ENCODE results near the gene PDE4B.
"Not testable (repeated sequence)": the region's sequence is repeated elsewhere in the genome, so short reads cannot be mapped to it uniquely, and the experiment has no call there.

The PDE4B gene

DNA sequence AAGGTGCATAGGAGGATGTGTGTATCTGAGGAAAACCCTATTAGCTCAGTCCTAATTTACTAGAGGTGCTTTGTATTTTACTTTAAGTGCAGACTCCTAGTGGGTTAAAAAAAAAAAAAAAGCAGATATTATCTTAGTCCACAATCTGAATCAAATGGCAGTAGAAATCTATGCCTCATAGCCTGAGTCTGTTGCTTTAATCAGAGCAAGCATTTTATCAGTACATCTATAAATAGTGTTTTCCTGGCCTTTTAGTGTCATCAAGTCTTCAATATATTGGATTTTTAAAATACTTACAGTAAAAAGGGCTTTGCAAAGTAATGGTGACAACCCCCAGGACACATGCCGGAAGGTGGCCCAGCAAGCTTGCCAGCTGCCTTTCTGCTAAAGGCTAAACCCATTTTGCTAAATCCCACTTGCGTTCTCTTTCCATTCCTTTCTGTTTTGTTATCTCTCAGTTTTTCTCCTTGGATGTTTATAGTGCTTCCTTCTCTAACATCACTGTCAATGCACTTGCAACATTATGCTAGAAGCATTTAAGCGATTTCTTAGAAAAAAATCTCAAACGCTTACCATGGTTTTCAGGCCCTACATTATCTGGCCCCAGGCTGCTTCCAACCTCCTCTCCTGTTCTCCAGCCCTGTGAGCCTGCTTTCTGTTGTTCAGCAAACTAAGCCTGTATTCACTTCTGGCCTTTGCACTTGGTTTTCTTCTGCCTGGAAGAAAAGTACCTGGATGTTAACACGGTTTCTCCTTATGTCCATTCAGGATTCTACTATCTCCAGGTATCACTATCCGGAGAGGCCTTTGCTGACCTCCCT is 206.3 kb downstream of the PDE4B start:
- peaks cover 9% of the 10 kb centered on the region for H3K4me1 ChIP-seq (ENCODE audit: insufficient read depth, low read length)
- no peaks in the 10 kb centered on the region for H3K36me3 ChIP-seq (ENCODE audit: insufficient read depth, low read length)
- no peak overlapping the region for H3K4me3 ChIP-seq (ENCODE audit: low read length)
- no peaks in the 10 kb centered on the region for H3K9me3 ChIP-seq (ENCODE audit: low read length)
- H3K27me3 ChIP-seq (ENCODE audit: insufficient read depth, low read length) = no peaks in the 10 kb centered on the region
- H2AFZ ChIP-seq (ENCODE audit: low read depth, low read length) = no peak overlapping the region

DNA sequence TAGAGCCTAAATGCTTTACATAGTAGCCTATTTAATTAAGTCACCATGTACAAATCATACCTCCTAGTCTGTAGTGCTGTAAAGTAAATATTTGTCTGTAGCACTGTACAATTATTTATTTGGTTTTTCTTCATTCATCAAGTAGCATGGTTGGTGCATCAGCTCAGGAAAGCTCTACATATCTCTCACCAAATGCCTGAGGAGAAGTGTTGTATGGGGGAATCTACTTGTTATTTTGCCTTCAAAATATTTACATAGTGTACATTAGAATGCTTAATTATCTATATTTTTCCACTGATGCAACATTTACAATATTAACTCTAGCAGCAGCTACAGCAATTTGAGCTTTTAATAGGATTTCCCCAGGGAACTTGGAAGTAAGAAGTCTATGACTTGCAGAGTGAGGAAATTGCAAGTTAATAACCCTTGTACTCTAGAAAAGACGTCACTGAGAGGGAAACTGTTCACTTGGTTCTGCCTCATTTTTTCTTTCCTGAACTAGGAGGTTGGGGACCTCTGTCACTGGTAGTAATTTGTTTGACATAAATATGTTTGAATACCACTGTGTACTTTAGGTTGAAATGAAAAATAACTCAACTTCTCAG is 207.4 kb downstream of the PDE4B start:
- no peaks in the 10 kb centered on the region for H3K36me3 ChIP-seq (ENCODE audit: insufficient read depth, low read length)
- H3K27me3 ChIP-seq (ENCODE audit: insufficient read depth, low read length) = no peaks in the 10 kb centered on the region
- peaks cover 5% of the 10 kb centered on the region for H3K4me1 ChIP-seq (ENCODE audit: insufficient read depth, low read length)
- H3K9me3 ChIP-seq (ENCODE audit: low read length) = no peaks in the 10 kb centered on the region
- H2AFZ ChIP-seq (ENCODE audit: low read depth, low read length) = no peak overlapping the region
- H3K4me3 ChIP-seq (ENCODE audit: low read length) = no peak overlapping the region

DNA sequence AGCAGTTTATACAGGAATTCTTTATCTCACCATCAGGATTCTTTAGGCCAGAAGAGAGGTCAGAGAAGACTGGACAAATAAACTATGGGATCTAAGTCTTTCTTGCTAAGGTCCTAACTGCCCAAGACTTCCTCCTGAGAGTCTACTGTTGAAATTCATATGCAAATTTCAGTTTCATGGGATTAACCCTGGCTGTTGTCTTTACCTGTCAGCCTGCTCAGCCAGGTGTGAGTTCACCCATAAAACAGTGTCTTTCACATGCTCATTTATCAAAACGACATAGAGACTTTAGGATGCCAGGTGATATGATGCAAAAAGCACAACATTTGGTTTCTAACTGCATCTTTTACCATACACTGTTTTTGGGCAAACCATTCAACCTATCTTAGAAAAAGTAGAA is 211.0 kb downstream of the PDE4B start:
- H2AFZ ChIP-seq (ENCODE audit: low read depth, low read length) = no peak overlapping the region
- no peak overlapping the region for H3K4me3 ChIP-seq (ENCODE audit: low read length)
- no peaks in the 10 kb centered on the region for H3K4me1 ChIP-seq (ENCODE audit: insufficient read depth, low read length)
- H3K9me3 ChIP-seq (ENCODE audit: low read length) = no peaks in the 10 kb centered on the region
- H3K27me3 ChIP-seq (ENCODE audit: insufficient read depth, low read length) = no peaks in the 10 kb centered on the region
- no peaks in the 10 kb centered on the region for H3K36me3 ChIP-seq (ENCODE audit: insufficient read depth, low read length)

DNA sequence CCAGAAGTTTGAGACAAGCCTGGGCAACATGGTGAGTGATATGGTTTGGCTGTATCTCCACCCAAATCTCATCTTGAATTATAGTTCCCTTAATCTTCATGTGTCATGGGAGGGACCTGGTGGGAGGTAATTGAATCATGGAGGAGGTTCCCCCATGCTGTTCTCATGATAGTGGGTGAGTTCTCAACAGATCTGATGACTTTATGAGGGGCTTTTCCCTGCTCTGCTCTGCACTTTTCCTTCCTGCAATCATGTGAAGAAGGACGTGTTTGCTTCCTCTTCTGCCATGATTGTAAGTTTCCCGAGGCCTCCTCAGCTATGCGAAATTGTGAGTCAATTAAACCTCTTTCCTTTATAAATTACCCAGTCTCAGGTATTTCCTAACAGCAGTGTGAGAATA is 213.8 kb downstream of the PDE4B start:
- not testable (repeated sequence) for H3K9me3 ChIP-seq (ENCODE audit: low read length); H3K27me3 ChIP-seq (ENCODE audit: insufficient read depth, low read length); H3K36me3 ChIP-seq (ENCODE audit: insufficient read depth, low read length); H2AFZ ChIP-seq (ENCODE audit: low read depth, low read length); H3K4me3 ChIP-seq (ENCODE audit: low read length); H3K4me1 ChIP-seq (ENCODE audit: insufficient read depth, low read length)

DNA sequence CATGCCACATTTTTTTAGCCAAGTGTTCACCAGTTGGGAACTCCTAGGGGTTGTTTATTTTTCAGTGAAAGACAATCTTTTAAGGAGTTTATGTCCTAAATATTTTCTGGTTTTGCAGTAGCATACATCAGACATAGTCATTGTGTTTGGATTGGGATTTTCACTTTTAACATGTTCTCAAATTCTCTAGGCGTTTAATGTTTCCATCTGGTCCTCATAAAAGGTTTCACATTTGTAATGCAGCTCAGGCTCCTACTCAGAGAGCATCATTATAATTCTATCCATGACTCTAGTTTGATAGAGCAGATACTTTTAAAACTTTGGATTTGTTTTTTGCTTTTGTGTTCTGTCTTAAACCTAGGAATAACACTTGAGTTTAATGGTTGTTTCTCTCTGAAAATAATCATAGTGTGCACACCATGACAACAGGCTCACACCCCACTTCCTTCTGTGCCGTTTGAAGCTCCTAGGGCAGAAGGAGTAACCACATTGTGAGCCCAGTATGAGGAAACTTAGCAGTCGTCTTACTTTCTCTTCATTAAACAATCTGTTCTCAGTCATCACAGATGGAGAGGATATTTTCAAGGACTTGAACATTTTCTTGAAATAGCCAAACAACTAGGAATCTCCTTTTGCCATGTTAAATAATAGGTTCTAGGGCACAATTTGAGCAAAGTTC is 219.6 kb downstream of the PDE4B start:
- H2AFZ ChIP-seq (ENCODE audit: low read depth, low read length) = no peak overlapping the region
- H3K36me3 ChIP-seq (ENCODE audit: insufficient read depth, low read length) = no peaks in the 10 kb centered on the region
- peaks cover 11% of the 10 kb centered on the region for H3K4me1 ChIP-seq (ENCODE audit: insufficient read depth, low read length)
- H3K9me3 ChIP-seq (ENCODE audit: low read length) = no peaks in the 10 kb centered on the region
- H3K4me3 ChIP-seq (ENCODE audit: low read length) = no peak overlapping the region
- H3K27me3 ChIP-seq (ENCODE audit: insufficient read depth, low read length) = no peaks in the 10 kb centered on the region

DNA sequence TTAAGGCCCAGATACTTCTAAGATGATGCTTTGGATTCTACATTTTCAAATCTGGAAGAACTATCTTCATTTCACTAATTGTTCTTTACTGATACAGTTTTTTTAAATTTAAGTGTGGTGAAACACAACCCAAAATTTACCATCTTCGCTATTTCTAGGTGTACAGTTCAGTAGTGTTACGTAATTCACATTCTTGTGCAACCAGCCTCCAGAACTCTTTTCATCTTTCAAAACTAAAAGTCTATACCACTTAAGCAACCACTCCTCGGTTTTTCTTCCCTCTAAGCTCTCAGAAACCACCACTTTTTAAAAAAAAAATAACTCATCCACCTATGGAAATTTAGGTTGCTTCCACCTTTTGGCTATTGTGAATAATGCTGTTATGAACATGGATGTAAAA is 220.7 kb downstream of the PDE4B start:
- Histone ChIP-seq H3K9me3 (ENCODE audit: low read length) (no peaks in the 10 kb centered on the region), H3K4me1 (ENCODE audit: insufficient read depth, low read length) (peaks cover 11% of the 10 kb centered on the region), H3K27me3 (ENCODE audit: insufficient read depth, low read length) (no peaks in the 10 kb centered on the region), H3K4me3 (ENCODE audit: low read length) (no peak overlapping the region), H3K36me3 (ENCODE audit: insufficient read depth, low read length) (no peaks in the 10 kb centered on the region), H2AFZ (ENCODE audit: low read depth, low read length) (no peak overlapping the region)

DNA sequence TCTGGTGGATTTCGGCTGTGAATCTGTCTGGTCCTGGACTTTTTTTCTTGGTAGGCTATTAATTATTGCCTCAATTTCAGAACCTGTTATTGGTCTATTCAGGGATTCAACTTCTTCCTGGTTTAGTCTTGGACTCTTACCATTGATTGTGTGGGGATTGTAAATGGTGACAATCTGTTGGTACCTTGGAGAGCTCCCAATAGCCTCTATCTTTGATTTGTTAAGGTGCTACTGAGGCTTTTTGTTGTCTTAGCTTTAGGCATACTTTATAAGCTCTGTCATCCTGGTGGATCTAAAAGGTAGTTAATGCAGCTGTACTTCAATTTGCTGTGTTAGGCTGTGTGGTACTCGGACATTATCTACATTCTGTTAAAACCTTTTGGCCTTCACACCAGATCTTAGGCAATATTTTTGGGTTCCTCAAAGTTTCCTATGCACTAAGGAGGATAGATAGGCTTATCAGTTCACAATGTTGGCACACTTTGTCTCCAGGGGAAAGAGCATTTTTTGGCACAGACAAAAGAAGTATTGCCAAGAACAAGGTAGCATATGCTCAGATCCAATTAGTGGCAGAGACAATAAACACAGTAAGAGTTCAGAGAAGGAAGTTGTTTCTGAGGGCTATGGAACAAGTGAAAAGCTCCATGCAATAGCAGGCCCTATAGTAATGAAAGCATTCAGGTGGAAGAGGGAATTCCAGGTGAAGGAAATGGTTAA is 230.4 kb downstream of the PDE4B start:
- H3K4me3 ChIP-seq (ENCODE audit: low read length) = no peak overlapping the region
- no peaks in the 10 kb centered on the region for H3K36me3 ChIP-seq (ENCODE audit: insufficient read depth, low read length)
- no peaks in the 10 kb centered on the region for H3K27me3 ChIP-seq (ENCODE audit: insufficient read depth, low read length)
- no peak overlapping the region for H2AFZ ChIP-seq (ENCODE audit: low read depth, low read length)
- no peaks in the 10 kb centered on the region for H3K9me3 ChIP-seq (ENCODE audit: low read length)
- H3K4me1 ChIP-seq (ENCODE audit: insufficient read depth, low read length) = no peaks in the 10 kb centered on the region

DNA sequence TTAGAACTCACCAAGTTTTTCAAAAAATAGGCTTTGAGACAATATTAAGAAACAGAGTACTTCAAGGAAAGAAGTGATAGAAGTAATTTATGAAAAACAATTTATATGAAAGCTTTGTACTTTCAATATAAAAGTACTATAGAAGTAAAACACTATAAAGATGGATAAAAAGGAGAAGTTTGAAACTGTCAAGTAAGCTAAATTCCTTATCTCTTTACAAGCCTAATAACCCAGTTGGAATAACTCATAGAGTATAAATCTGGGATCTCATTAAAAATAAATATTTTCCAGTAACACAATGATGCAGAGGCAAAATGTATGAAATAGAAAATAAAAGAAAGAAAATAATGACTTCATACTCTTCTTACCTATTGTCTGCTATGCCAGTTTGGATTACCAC is 232.5 kb downstream of the PDE4B start:
- Histone ChIP-seq H2AFZ (ENCODE audit: low read depth, low read length) (no peak overlapping the region), H3K27me3 (ENCODE audit: insufficient read depth, low read length) (no peaks in the 10 kb centered on the region), H3K36me3 (ENCODE audit: insufficient read depth, low read length) (no peaks in the 10 kb centered on the region), H3K4me1 (ENCODE audit: insufficient read depth, low read length) (no peaks in the 10 kb centered on the region), H3K4me3 (ENCODE audit: low read length) (no peak overlapping the region), H3K9me3 (ENCODE audit: low read length) (no peaks in the 10 kb centered on the region)

DNA sequence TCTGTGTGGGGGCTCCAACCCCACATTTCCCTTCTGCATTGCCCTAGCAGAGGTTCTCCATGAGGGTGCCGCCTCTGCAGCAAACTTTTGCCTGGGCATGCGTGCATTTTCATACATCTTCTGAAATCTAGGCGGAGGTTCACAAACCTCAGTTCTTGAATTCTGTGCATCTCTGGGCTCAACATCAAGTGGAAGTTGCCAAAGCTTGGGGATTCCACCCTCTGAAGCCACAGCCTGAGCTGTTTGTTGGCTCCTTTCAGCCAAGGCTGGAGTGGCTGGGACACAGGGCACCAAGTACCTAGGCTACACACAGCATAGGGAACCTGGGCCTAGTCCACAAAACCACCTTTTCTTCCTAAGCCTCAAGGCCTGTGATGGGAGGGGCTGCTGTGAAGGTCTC is 235.3 kb downstream of the PDE4B start:
- Histone ChIP-seq H3K4me3 (ENCODE audit: low read length) (no peak overlapping the region), H3K27me3 (ENCODE audit: insufficient read depth, low read length) (no peaks in the 10 kb centered on the region), H3K9me3 (ENCODE audit: low read length) (no peaks in the 10 kb centered on the region), H2AFZ (ENCODE audit: low read depth, low read length) (no peak overlapping the region), H3K36me3 (ENCODE audit: insufficient read depth, low read length) (no peaks in the 10 kb centered on the region), H3K4me1 (ENCODE audit: insufficient read depth, low read length) (no peaks in the 10 kb centered on the region)

DNA sequence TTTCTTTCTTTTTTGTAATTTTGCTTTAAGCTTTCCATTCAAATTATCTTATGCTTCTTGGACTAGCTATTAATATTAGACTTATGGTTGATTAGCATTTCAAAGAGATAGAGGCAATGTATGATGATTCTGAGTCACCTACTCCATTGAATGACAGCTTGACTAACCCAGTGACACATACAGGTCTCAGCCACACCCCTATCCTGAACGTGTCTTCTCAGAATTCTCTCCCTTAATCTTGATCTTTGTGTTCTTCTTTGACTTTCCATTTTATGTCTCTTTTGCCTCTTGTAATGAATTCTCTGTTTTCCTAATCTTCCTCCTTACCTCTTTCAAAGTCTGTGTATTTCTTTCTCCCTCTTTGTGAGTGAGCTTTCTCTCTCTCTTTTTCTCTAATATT is 241.1 kb downstream of the PDE4B start:
- H2AFZ ChIP-seq (ENCODE audit: low read depth, low read length) = no peak overlapping the region
- H3K36me3 ChIP-seq (ENCODE audit: insufficient read depth, low read length) = no peaks in the 10 kb centered on the region
- H3K4me3 ChIP-seq (ENCODE audit: low read length) = no peak overlapping the region
- peaks cover 3% of the 10 kb centered on the region for H3K4me1 ChIP-seq (ENCODE audit: insufficient read depth, low read length)
- H3K9me3 ChIP-seq (ENCODE audit: low read length) = no peaks in the 10 kb centered on the region
- no peaks in the 10 kb centered on the region for H3K27me3 ChIP-seq (ENCODE audit: insufficient read depth, low read length)

DNA sequence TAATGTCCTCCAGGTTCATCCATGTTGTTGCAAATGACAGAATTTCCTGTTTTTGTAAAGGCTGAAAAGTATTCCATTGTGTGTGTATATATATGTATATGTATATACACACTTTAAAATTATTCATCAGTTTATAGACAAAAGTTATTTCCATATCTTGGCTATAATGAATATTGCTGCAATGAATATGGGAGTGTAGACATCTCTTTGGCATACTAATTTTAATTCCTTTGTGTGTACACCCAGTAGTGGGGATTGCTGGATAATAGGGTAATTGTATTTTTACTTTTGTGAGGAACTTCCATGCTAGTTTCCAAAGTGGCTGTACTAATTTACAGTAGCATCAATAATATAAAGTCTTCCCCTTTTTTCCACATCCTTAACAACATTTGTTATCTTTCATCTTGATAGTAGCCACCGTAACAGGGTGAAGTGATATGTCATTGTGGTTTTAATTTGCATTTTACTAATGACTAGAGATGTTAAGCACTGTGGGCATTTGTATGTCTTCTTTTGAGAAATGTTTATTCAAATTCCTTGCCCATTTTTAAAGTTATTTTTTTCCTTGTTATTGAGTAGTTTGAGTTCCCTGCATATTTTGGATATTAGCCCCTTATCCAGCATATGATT is 243.0 kb downstream of the PDE4B start:
- H2AFZ ChIP-seq (ENCODE audit: low read depth, low read length) = no peak overlapping the region
- no peak overlapping the region for H3K4me3 ChIP-seq (ENCODE audit: low read length)
- H3K4me1 ChIP-seq (ENCODE audit: insufficient read depth, low read length) = peaks cover 3% of the 10 kb centered on the region
- no peaks in the 10 kb centered on the region for H3K9me3 ChIP-seq (ENCODE audit: low read length)
- no peaks in the 10 kb centered on the region for H3K27me3 ChIP-seq (ENCODE audit: insufficient read depth, low read length)
- H3K36me3 ChIP-seq (ENCODE audit: insufficient read depth, low read length) = no peaks in the 10 kb centered on the region

DNA sequence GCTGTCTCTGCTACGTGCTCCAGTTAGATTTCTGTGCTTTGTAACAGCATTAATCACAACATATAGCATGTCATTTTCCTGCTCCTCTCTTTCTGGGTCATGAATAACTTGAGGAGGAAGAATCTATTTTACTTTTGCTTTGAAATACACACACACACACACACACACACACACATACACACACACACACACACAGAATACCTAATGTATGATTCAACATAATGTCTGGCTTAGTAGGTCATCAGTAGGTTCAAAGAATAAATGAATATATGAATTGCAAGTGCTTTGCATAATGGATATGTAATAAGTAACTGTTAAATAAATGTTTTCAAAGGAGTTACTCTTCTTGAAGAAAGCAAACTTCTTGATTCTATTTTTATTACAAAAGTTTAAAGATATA is 249.0 kb downstream of the PDE4B start:
- Histone ChIP-seq H3K4me1 (ENCODE audit: insufficient read depth, low read length) (no peaks in the 10 kb centered on the region), H3K9me3 (ENCODE audit: low read length) (no peaks in the 10 kb centered on the region), H3K4me3 (ENCODE audit: low read length) (no peak overlapping the region), H3K27me3 (ENCODE audit: insufficient read depth, low read length) (no peaks in the 10 kb centered on the region), H3K36me3 (ENCODE audit: insufficient read depth, low read length) (no peaks in the 10 kb centered on the region), H2AFZ (ENCODE audit: low read depth, low read length) (no peak overlapping the region)

DNA sequence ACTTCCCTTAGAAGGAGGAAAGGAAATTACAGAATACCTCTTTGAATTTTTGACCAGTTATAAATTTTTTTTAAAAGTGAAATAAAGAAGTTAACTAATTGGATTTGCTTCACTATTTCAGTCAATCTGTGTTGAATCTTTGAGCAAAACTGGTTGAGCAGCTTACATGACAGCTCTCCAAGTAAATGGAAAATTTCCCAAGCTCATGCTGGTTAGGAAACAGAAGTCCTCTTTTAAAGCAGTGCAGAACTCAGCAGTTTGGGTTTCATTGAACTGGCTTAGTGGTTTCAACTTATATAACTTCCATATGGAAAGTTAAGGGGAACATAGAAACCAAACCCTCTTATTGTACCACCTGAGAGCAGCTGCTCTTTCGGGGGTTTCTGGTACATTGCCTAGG is 250.5 kb downstream of the PDE4B start:
- Histone ChIP-seq H3K4me1 (ENCODE audit: insufficient read depth, low read length) (no peaks in the 10 kb centered on the region), H2AFZ (ENCODE audit: low read depth, low read length) (no peak overlapping the region), H3K9me3 (ENCODE audit: low read length) (no peaks in the 10 kb centered on the region), H3K4me3 (ENCODE audit: low read length) (no peak overlapping the region), H3K27me3 (ENCODE audit: insufficient read depth, low read length) (no peaks in the 10 kb centered on the region), H3K36me3 (ENCODE audit: insufficient read depth, low read length) (no peaks in the 10 kb centered on the region)

Measured in neuron (in vitro differentiated cells).